ENCODE results near the gene SARNP. TPM values are rescaled to one million over a fixed set of nuclear protein-coding genes. Genes with fewer than 3 reads are reported as not detected.

SARNP gene
- total RNA-seq, 4 donors from 2014 or later, result 46.5 to 66.2 (median 62.8) TPM

- no peak overlapping the region for H3K27ac ChIP-seq
- H3K4me3 ChIP-seq, result no peak overlapping the region
- DNase-seq (no peak), ATAC-seq (no peak)
- H3K27me3 ChIP-seq, result no peaks in the 10 kb centered on the region
- no peaks in the 10 kb centered on the region for H3K9me3 ChIP-seq
- peaks cover 33 to 35% of the 10 kb centered on the region in 2 donors for H3K4me1 ChIP-seq
- no peak for TF ChIP-seq POLR2A (IDR thresholded peaks at IDR 0.05)
- TF ChIP-seq CTCF (IDR thresholded peaks at IDR 0.05 in 4 of 5, conservative IDR thresholded peaks at IDR 0.05 in 1 of 5), result no peak
- in situ Hi-C loops (cut with MboI; ENCODE audit: low sequenced_read_pairs in 4 of 4) (loop anchor here (5.0 to 25.0 kb wide), 6 partner anchors 78 to 153 kb away; partner anchors contain the start of genes PYM1 (in 3 of the 4) and DGKA (in 2 of the 4)), intact Hi-C loops (cut with DNase I; ENCODE audit: low total_unique reads) (loop anchor here (5.0 to 10.0 kb wide), 3 partner anchors 157 to 289 kb away; partner anchors contain the start of genes PA2G4 and RAB5B)
- H3K36me3 ChIP-seq, result peaks cover 0 to 15% of the 10 kb centered on the region in 2 donors
These were observed 2.1 kb downstream of the SARNP start for GRCh38 chr12:55815473-55815872.

- peaks cover 33 to 35% of the 10 kb centered on the region in 2 donors for H3K4me1 ChIP-seq
- H3K4me3 ChIP-seq, result no peak overlapping the region
- DNase-seq, result no peak
- in situ Hi-C loops (cut with MboI; ENCODE audit: low sequenced_read_pairs in 4 of 4) (loop anchor here (10.0 to 25.0 kb wide), 4 partner anchors 111 to 152 kb away; partner anchors contain the start of genes DGKA (in 2 of the 4) and PYM1 (in 2 of the 4)), intact Hi-C loops (cut with DNase I; ENCODE audit: low total_unique reads) (loop anchor here (10.0 kb wide), 2 partner anchors 159 to 291 kb away; partner anchors contain the start of gene PA2G4)
- H3K27me3 ChIP-seq, result no peaks in the 10 kb centered on the region
- no peak overlapping the region for H3K27ac ChIP-seq
- TF ChIP-seq CTCF (IDR thresholded peaks at IDR 0.05 in 4 of 5, conservative IDR thresholded peaks at IDR 0.05 in 1 of 5) (no peak), POLR2A (IDR thresholded peaks at IDR 0.05) (no peak)
- ATAC-seq, result no peak
- peaks cover 0 to 4% of the 10 kb centered on the region in 2 donors for H3K36me3 ChIP-seq
- no peaks in the 10 kb centered on the region for H3K9me3 ChIP-seq
These were observed 3.3 kb downstream of the SARNP start for GRCh38 chr12:55814257-55814656.

GRCh38 chr12:55812088-55812487 is 5.4 kb downstream of the SARNP start:
- TF ChIP-seq CTCF (IDR thresholded peaks at IDR 0.05 in 4 of 5, conservative IDR thresholded peaks at IDR 0.05 in 1 of 5) (no peak), POLR2A (IDR thresholded peaks at IDR 0.05) (no peak)
- H3K36me3 ChIP-seq, result peaks cover 0 to 9% of the 10 kb centered on the region in 2 donors
- no peak overlapping the region for H3K27ac ChIP-seq
- no peaks in the 10 kb centered on the region for H3K9me3 ChIP-seq
- no peaks in the 10 kb centered on the region for H3K27me3 ChIP-seq
- ATAC-seq (no peak), DNase-seq (no peak)
- in situ Hi-C loops (cut with MboI; ENCODE audit: low sequenced_read_pairs in 4 of 4) (loop anchor here (10.0 to 25.0 kb wide), 4 partner anchors 113 to 150 kb away; partner anchors contain the start of genes DGKA (in 2 of the 4) and PYM1 (in 2 of the 4)), intact Hi-C loops (cut with DNase I; ENCODE audit: low total_unique reads) (loop anchor here (10.0 kb wide), 2 partner anchors 157 to 293 kb away; partner anchors contain the start of gene PA2G4)
- H3K4me3 ChIP-seq, result no peak overlapping the region
- peaks cover 27 to 31% of the 10 kb centered on the region in 2 donors for H3K4me1 ChIP-seq

- no peaks in the 10 kb centered on the region for H3K27me3 ChIP-seq
- peaks cover 7 to 11% of the 10 kb centered on the region in 2 donors for H3K4me1 ChIP-seq
- no peak overlapping the region for H3K27ac ChIP-seq
- DNase-seq, result no peak
- no peaks in the 10 kb centered on the region for H3K9me3 ChIP-seq
- no peak for ATAC-seq
- TF ChIP-seq CTCF (IDR thresholded peaks at IDR 0.05 in 4 of 5, conservative IDR thresholded peaks at IDR 0.05 in 1 of 5), result no peak
- H3K36me3 ChIP-seq, result peaks cover 0 to 9% of the 10 kb centered on the region in 2 donors
- intact Hi-C loops (cut with DNase I; ENCODE audit: low total_unique reads) (no loop called here), in situ Hi-C loops (cut with MboI; ENCODE audit: low sequenced_read_pairs in 4 of 4) (loop anchor here in 2 of 4 donors (25.0 kb wide), 2 partner anchors 128 to 147 kb away; partner anchors contain the start of genes DGKA (in 1 of the 2) and PYM1 (in 1 of the 2))
- no peak overlapping the region for H3K4me3 ChIP-seq
These were observed 8.2 kb downstream of the SARNP start for GRCh38 chr12:55809274-55809673.

All from gastrocnemius medialis (tissue), 4 donors.